Measurements from ENCODE around the gene ZDHHC12. TPM values are rescaled to one million over a fixed set of nuclear protein-coding genes. Genes with fewer than 3 reads are reported as not detected.

The ZDHHC12 gene
- polyA plus RNA-seq, 2 of the 4 experiments (the other 2 are of a cell fraction) = 37.6 to 75.7 TPM

GRCh38 chr9:128719919-128720605, 3.9 kb downstream of the ZDHHC12 start:
- DNase-seq (ENCODE audit: low read depth in 1 of 2, low spot score in 1 of 2) (no peak), FAIRE-seq (no peak), ATAC-seq (no peak)
- Histone ChIP-seq H3K27ac (no peak overlapping the region), H3K4me1 (peaks cover 12% of the 10 kb centered on the region), H3K4me2 (no peak overlapping the region), H3K4me3 (no peak overlapping the region), H3K9me3 (no peaks in the 10 kb centered on the region)
- no peak for TF ChIP-seq ZC3H11A (IDR thresholded peaks at IDR 0.05)
- TF ChIP-seq PBX3 (IDR thresholded peaks at IDR 0.05) = no peak
- TF ChIP-seq HOXB5 (CRISPR knock-in tag; IDR thresholded peaks at IDR 0.05) = no peak
- TF ChIP-seq KDM5A (IDR thresholded peaks at IDR 0.05) = no peak
- TF ChIP-seq PHF8 (IDR thresholded peaks at IDR 0.05; ENCODE audit: borderline replicate concordance, low read depth) = no peak
- 95% methylated on average over 28 of the region's 30 CpGs for WGBS (ENCODE audit: missing lambda C conversion rate)
- POLR2A ChIA-PET = no interaction called here
- CTCF ChIA-PET = interaction anchor here (1.1 to 2.4 kb wide), 3 partner anchors 10 to 98 kb away, joined by 4 to 6 read pairs (median 4); partner anchors contain the start of genes ENDOG and PKN3

- Histone ChIP-seq H3K4me1 (peaks cover 11% of the 10 kb centered on the region), H3K4me3 (no peak overlapping the region), H3K27ac (no peak overlapping the region), H3K4me2 (no peak overlapping the region), H3K9me3 (no peaks in the 10 kb centered on the region)
- no peak for FAIRE-seq
- no peak for ATAC-seq
- no peak for TF ChIP-seq CTCF (IDR thresholded peaks at IDR 0.05)
- TF ChIP-seq HOXB5 (CRISPR knock-in tag; IDR thresholded peaks at IDR 0.05) = no peak
- no peak for TF ChIP-seq CBX2 (IDR thresholded peaks at IDR 0.05; ENCODE audit: borderline replicate concordance, low read depth)
- no peak for TF ChIP-seq MAX (IDR thresholded peaks at IDR 0.05)
- TF ChIP-seq, protein P1, sequence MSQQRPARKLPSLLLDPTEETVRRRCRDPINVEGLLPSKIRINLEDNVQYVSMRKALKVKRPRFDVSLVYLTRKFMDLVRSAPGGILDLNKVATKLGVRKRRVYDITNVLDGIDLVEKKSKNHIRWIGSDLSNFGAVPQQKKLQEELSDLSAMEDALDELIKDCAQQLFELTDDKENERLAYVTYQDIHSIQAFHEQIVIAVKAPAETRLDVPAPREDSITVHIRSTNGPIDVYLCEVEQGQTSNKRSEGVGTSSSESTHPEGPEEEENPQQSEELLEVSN (IDR thresholded peaks at IDR 0.05; ENCODE audit: borderline replicate concordance, low read depth) = no peak
- no peak for TF ChIP-seq PHF8 (IDR thresholded peaks at IDR 0.05; ENCODE audit: borderline replicate concordance, low read depth)
- ChIA-PET CTCF (interaction anchor here (0.9 to 1.6 kb wide), 3 partner anchors 12 to 100 kb away, joined by 3 to 4 read pairs (median 4); partner anchors contain the start of gene ENDOG), POLR2A (no interaction called here)
- 88% methylated on average over 5 of the region's 5 CpGs for WGBS (ENCODE audit: missing lambda C conversion rate)
- no peak for DNase-seq (ENCODE audit: low read depth in 1 of 2, low spot score in 1 of 2)
Measured at GRCh38 chr9:128718475-128718874, 5.5 kb downstream of the ZDHHC12 start.

- H3K4me1 ChIP-seq = peaks cover 7% of the 10 kb centered on the region
- FAIRE-seq (no peak), ATAC-seq (no peak), DNase-seq (ENCODE audit: low read depth in 1 of 2, low spot score in 1 of 2) (no peak)
- H3K9me3 ChIP-seq = no peaks in the 10 kb centered on the region
- ChIA-PET POLR2A (interaction anchor here (0.7 kb wide), 1 partner anchor 161 kb away, joined by 3 read pairs; no protein-coding TSS in a partner anchor), CTCF (interaction anchor here (1.2 to 2.1 kb wide), 2 partner anchors 16 to 18 kb away, joined by 3 to 9 read pairs; partner anchors contain the start of gene PKN3)
- no peak overlapping the region for H3K4me3 ChIP-seq
- TF ChIP-seq GATA3 (IDR thresholded peaks at IDR 0.05; ENCODE audit: borderline replicate concordance) (no peak), TP53 (CRISPR knock-in tag; IDR thresholded peaks at IDR 0.05) (no peak), HOXA7 (CRISPR knock-in tag; IDR thresholded peaks at IDR 0.05) (no peak), FOXS1 (CRISPR knock-in tag; IDR thresholded peaks at IDR 0.05) (no peak), MAFK (IDR thresholded peaks at IDR 0.05; ENCODE audit: partially characterized antibody) (no peak), ZFP36 (IDR thresholded peaks at IDR 0.05; ENCODE audit: borderline replicate concordance, partially characterized antibody) (no peak), CBX2 (IDR thresholded peaks at IDR 0.05; ENCODE audit: borderline replicate concordance, low read depth) (no peak), REST (IDR thresholded peaks at IDR 0.05) (no peak), HOXB13 (CRISPR knock-in tag; IDR thresholded peaks at IDR 0.05; ENCODE audit: low read depth) (no peak), JUNB (IDR thresholded peaks at IDR 0.05) (no peak), EHF (CRISPR knock-in tag; IDR thresholded peaks at IDR 0.05) (no peak), RFX5 (IDR thresholded peaks at IDR 0.05) (no peak), RAD21 (conservative IDR thresholded peaks at IDR 0.05 in 1 of 2, IDR thresholded peaks at IDR 0.05 in 1 of 2) (no peak), PHF8 (IDR thresholded peaks at IDR 0.05; ENCODE audit: borderline replicate concordance, low read depth) (no peak)
- H3K4me2 ChIP-seq = no peak overlapping the region
- WGBS (ENCODE audit: missing lambda C conversion rate) = 93% methylated on average over 7 of the region's 8 CpGs
- H3K27ac ChIP-seq = no peak overlapping the region
Measured at GRCh38 chr9:128718047-128718446, 5.9 kb downstream of the ZDHHC12 start.
